Osteocyte (in vitro differentiated cells): ENCODE measurements around the gene RRP9. TPM values are rescaled to one million over a fixed set of nuclear protein-coding genes. Genes with fewer than 3 reads are reported as not detected.
"Not testable (repeated sequence)": the region's sequence is repeated elsewhere in the genome, so short reads cannot be mapped to it uniquely, and the experiment has no call there.

ENCODE experiments used
- DNase-seq: peaks from one replicate; pipeline ENCODE4 v3.0.0; 2021; ENCODE audit warnings: mixed read lengths; ENCODE audit not compliant: unreplicated experiment; ENCODE audit errors: extremely low spot score
- H3K27ac Mint-ChIP-seq: one replicate; pipeline ENCODE4 v1.8.0; 2021; ENCODE audit warnings: mild to moderate bottlenecking, mixed read lengths; ENCODE audit not compliant: unreplicated experiment
- H3K27me3 Mint-ChIP-seq: one replicate; pipeline ENCODE4 v1.8.0; 2021; ENCODE audit warnings: mixed read lengths; ENCODE audit not compliant: unreplicated experiment
- H3K36me3 Mint-ChIP-seq: one replicate; pipeline ENCODE4 v1.8.0; 2021; ENCODE audit warnings: mixed read lengths; ENCODE audit not compliant: unreplicated experiment
- H3K4me1 Mint-ChIP-seq: one replicate; pipeline ENCODE4 v1.8.0; 2021; ENCODE audit warnings: mixed read lengths; ENCODE audit not compliant: unreplicated experiment
- H3K4me3 Mint-ChIP-seq: one replicate; pipeline ENCODE4 v1.8.0; 2021; ENCODE audit warnings: mild to moderate bottlenecking, moderate library complexity, mixed read lengths; ENCODE audit not compliant: unreplicated experiment
- H3K9me3 Mint-ChIP-seq: one replicate; pipeline ENCODE4 v1.8.0; 2021; ENCODE audit warnings: mixed read lengths; ENCODE audit not compliant: unreplicated experiment
- total RNA-seq: library from RNA; stranded (reverse); gene quantifications from 2 replicates; pipeline ENCODE4 v1.2.1, GENCODE V29; 2021
- TF ChIP-seq, protein P1 (sequence below): fragments of 200-600 bp; sonication (generic); IDR thresholded peaks from 2 replicates; pipeline ENCODE4 v1.5.0; 2021; ENCODE audit warnings: antibody characterized with exemption, mild to moderate bottlenecking, moderate library complexity

The RRP9 gene
- total RNA-seq, 1 donor from 2014 or later, result 20.7 TPM

DNA sequence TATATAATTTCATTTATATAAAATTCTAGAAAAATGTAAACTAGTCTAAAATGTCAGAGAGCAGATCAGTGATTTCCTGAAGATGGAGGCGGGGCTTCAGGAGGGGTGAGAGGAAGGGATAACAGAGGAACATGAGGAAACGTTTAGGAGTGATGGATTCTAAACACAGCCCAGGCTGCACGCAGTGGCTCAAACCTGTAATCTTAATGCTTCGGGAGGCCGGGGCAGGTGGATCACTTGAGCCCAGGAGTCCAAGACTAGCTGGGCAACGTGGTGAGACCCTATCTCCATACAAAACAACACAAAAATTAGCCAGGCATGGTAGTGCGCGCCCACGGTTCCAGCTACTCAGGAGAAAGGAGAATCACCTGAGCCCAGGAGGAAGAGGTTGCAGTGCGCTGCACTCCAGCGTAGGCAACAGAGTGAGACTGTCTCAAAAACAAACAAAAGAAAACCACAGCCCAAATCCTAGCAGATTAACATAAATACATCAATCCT lies 20.6 kb downstream of the RRP9 start:
- DNase-seq, result peak; percentile 36
- H3K4me1 Mint-ChIP-seq, result no peaks in the 10 kb centered on the region
- peaks cover 40% of the 10 kb centered on the region for H3K27me3 Mint-ChIP-seq
- peaks cover 4% of the 10 kb centered on the region for H3K9me3 Mint-ChIP-seq
- no peak overlapping the region for H3K4me3 Mint-ChIP-seq
- H3K36me3 Mint-ChIP-seq, result no peaks in the 10 kb centered on the region
- TF ChIP-seq, protein P1, sequence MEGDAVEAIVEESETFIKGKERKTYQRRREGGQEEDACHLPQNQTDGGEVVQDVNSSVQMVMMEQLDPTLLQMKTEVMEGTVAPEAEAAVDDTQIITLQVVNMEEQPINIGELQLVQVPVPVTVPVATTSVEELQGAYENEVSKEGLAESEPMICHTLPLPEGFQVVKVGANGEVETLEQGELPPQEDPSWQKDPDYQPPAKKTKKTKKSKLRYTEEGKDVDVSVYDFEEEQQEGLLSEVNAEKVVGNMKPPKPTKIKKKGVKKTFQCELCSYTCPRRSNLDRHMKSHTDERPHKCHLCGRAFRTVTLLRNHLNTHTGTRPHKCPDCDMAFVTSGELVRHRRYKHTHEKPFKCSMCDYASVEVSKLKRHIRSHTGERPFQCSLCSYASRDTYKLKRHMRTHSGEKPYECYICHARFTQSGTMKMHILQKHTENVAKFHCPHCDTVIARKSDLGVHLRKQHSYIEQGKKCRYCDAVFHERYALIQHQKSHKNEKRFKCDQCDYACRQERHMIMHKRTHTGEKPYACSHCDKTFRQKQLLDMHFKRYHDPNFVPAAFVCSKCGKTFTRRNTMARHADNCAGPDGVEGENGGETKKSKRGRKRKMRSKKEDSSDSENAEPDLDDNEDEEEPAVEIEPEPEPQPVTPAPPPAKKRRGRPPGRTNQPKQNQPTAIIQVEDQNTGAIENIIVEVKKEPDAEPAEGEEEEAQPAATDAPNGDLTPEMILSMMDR, result no peak
- no peak overlapping the region for H3K27ac Mint-ChIP-seq

DNA sequence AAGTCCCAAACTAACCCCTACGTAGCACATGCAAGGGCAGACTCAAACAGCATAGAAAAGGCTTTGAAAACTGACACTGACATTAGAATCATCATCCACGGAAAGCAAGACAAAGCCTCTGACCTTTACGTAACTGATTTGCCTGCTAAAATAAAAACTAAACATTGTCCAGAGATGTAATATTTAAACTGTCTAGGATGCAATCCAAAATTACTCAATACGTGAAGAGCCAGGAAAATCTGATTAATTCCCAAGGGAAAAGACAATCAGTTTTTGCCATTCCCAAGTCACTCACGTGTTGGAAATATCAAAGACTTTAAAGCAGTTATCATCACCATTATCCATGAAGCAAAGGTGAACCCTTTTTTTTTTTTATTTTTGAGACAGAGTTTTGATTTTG lies 25.3 kb downstream of the RRP9 start:
- Mint-ChIP-seq H3K4me3 (no peak overlapping the region), H3K36me3 (no peaks in the 10 kb centered on the region), H3K4me1 (no peaks in the 10 kb centered on the region), H3K27ac (no peak overlapping the region), H3K9me3 (no peaks in the 10 kb centered on the region), H3K27me3 (peaks cover 36% of the 10 kb centered on the region)
- TF ChIP-seq, protein P1, result no peak
- DNase-seq, result peak; percentile 7

DNA sequence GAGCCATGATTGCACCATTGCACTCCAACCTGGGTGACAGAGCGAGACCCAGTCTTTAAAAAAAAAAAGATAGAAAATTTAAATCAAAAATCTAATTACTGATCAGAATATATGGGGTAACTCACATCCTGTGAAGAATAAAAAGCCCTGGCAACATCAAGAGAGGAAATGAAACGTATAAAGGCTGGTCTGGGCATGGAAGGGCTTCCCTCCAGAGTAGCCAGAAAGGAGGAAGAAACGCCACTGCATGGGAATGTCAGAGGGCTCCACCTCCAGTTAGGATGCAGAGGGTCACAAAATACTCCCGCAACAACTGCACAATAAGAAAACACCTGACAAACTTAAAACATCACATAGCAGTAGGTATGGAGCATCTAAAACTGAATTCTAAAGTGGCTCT lies 33.7 kb downstream of the RRP9 start:
- H3K27ac Mint-ChIP-seq, result no peak overlapping the region
- no peaks in the 10 kb centered on the region for H3K27me3 Mint-ChIP-seq
- H3K4me3 Mint-ChIP-seq, result no peak overlapping the region
- peak; percentile 27 for DNase-seq
- H3K4me1 Mint-ChIP-seq, result no peaks in the 10 kb centered on the region
- peaks cover 10% of the 10 kb centered on the region for H3K9me3 Mint-ChIP-seq
- no peaks in the 10 kb centered on the region for H3K36me3 Mint-ChIP-seq
- TF ChIP-seq, protein P1, result no peak

DNA sequence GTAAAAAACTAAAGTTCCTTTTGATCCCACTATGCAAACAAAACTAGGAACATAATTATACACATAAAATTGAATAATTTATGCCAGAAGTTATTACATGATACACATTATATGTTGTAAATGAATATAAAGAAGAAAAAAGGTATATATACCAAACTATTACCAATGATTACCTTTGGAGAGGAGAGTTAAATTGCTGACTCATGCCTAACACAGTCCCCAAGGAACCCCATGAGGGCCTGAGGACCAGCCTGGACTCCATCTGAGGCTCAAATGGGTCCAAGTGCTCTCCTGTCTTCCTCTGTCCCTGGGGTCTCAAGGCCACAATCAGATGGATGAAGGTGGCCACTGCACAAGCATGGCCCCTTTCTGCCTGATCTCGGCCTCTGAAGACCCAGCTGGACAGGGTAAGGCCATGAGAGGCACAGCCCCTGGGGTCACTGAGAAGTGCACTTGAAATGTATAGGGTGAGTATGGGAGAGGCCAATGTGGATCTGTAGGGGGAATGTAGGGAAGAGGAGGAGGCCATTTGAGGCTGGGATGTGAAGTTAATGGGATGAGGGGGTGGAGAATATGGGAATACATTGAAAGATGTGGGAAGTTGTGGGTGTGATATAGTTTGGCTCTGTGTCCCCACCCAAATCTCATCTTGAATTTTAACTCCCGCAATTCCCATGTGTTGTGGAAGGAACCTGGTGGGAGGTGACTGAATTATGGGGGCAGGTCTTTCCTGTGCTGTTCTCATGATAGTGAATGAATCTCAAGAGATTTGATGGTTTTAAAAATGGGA lies 37.5 kb downstream of the RRP9 start:
- DNase-seq, result no peak
- H3K4me1 Mint-ChIP-seq, result no peaks in the 10 kb centered on the region
- no peak overlapping the region for H3K27ac Mint-ChIP-seq
- H3K27me3 Mint-ChIP-seq, result peaks cover 19% of the 10 kb centered on the region
- TF ChIP-seq, protein P1, result no peak
- H3K9me3 Mint-ChIP-seq, result peaks cover 9% of the 10 kb centered on the region
- no peaks in the 10 kb centered on the region for H3K36me3 Mint-ChIP-seq
- no peak overlapping the region for H3K4me3 Mint-ChIP-seq

DNA sequence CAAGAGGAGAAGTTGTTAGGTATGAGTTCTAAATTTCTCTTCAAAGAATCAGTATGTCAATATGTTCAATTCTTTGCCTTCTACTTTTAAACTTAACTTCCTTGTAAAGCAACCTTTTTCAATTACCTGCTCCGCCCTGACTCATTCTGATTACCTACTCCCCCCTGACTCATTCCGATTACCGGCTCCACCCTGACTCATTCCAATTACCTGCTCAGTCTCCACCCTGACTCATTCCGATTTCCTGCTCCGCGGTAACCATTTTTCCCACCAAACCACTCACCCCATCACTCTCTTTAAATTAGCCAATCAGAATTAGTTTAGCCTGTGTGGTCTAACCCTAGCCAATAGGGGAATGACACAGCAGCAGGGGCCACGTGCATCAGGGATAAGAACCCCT lies 39.3 kb downstream of the RRP9 start:
- H3K27me3 Mint-ChIP-seq, result peaks cover 35% of the 10 kb centered on the region
- H3K4me1 Mint-ChIP-seq, H3K4me3 Mint-ChIP-seq, H3K27ac Mint-ChIP-seq, DNase-seq, H3K36me3 Mint-ChIP-seq, H3K9me3 Mint-ChIP-seq: not testable (repeated sequence)

DNA sequence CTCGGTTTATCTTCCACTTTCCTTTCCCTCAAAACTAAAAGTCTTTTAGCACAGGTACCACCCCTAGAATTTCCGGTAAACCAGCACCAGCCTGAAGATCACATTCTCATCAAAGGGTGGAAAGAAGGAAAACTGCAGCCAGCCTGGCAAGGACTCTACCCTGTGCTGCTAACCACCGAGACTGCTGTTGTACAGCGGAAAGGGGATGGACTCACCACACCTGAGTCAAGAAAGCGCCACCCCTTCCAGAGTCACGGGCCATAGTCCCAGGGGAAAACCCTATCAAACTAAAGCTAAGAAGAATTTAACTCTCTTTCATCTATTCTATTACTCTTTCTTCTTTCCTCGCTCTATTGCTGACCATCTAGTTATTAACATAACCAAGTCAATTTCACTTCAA lies 41.7 kb downstream of the RRP9 start:
- DNase-seq, H3K27ac Mint-ChIP-seq, H3K4me3 Mint-ChIP-seq, H3K4me1 Mint-ChIP-seq, H3K36me3 Mint-ChIP-seq, H3K9me3 Mint-ChIP-seq: not testable (repeated sequence)
- H3K27me3 Mint-ChIP-seq, result peaks cover 51% of the 10 kb centered on the region
